Ishikawa (cell line): ENCODE data around the gene OBSCN.

Source experiments
- CREB1 ChIP-seq: IDR thresholded peaks from 2 replicates; pipeline ENCODE4 v1.6.1; 2012; ENCODE audit warnings: low read depth
- EGR1 ChIP-seq: IDR thresholded peaks from 2 replicates; pipeline ENCODE4 v1.6.1; 2012
- EP300 ChIP-seq: IDR thresholded peaks from 2 replicates; pipeline ENCODE4 v1.6.1; 2012; ENCODE audit warnings: borderline replicate concordance
- TAF1 ChIP-seq: IDR thresholded peaks from 2 replicates; pipeline ENCODE4 v1.6.1; 2012; ENCODE audit warnings: low read depth, mild to moderate bottlenecking
- TEAD4 ChIP-seq: IDR thresholded peaks from 2 replicates; pipeline ENCODE4 v1.6.1; 2012
- USF1 ChIP-seq: IDR thresholded peaks from 2 replicates; pipeline ENCODE4 v1.6.1; 2012
- YY1 ChIP-seq: IDR thresholded peaks from 2 replicates; pipeline ENCODE4 v1.6.1; 2012; ENCODE audit warnings: low read depth
- TF ChIP-seq, protein P1 (sequence below): IDR thresholded peaks from 2 replicates; pipeline ENCODE4 v1.6.1; 2012; ENCODE audit warnings: low read depth, mild to moderate bottlenecking

GRCh38 chr1:228378873-228379460 is 171.1 kb downstream of the OBSCN start:
- TF ChIP-seq CREB1 = no peak
- 0 out of 2 replicates have a peak, but pooled peaks have one; percentile 9 for TF ChIP-seq TAF1
- TF ChIP-seq YY1 = no peak
- TF ChIP-seq USF1 = no peak
- no peak for TF ChIP-seq TEAD4
- TF ChIP-seq, protein P1, sequence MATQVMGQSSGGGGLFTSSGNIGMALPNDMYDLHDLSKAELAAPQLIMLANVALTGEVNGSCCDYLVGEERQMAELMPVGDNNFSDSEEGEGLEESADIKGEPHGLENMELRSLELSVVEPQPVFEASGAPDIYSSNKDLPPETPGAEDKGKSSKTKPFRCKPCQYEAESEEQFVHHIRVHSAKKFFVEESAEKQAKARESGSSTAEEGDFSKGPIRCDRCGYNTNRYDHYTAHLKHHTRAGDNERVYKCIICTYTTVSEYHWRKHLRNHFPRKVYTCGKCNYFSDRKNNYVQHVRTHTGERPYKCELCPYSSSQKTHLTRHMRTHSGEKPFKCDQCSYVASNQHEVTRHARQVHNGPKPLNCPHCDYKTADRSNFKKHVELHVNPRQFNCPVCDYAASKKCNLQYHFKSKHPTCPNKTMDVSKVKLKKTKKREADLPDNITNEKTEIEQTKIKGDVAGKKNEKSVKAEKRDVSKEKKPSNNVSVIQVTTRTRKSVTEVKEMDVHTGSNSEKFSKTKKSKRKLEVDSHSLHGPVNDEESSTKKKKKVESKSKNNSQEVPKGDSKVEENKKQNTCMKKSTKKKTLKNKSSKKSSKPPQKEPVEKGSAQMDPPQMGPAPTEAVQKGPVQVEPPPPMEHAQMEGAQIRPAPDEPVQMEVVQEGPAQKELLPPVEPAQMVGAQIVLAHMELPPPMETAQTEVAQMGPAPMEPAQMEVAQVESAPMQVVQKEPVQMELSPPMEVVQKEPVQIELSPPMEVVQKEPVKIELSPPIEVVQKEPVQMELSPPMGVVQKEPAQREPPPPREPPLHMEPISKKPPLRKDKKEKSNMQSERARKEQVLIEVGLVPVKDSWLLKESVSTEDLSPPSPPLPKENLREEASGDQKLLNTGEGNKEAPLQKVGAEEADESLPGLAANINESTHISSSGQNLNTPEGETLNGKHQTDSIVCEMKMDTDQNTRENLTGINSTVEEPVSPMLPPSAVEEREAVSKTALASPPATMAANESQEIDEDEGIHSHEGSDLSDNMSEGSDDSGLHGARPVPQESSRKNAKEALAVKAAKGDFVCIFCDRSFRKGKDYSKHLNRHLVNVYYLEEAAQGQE = no peak
- TF ChIP-seq EGR1 = no peak
- no peak for TF ChIP-seq EP300
